Chondrocyte (in vitro differentiated cells): ENCODE results near the gene MAGEF1. TPM values are rescaled to one million over a fixed set of nuclear protein-coding genes. Genes with fewer than 3 reads are reported as not detected.

Experiments
- DNase-seq: peaks from one replicate; pipeline ENCODE4 v3.0.0; 2021; ENCODE audit warnings: mixed read lengths, low spot score
- H3K27ac Mint-ChIP-seq: one replicate; pipeline ENCODE4 v1.8.0; 2021; ENCODE audit warnings: mild to moderate bottlenecking, moderate library complexity, mixed read lengths; ENCODE audit not compliant: unreplicated experiment
- H3K27me3 Mint-ChIP-seq: 2 replicates; pipeline ENCODE4 v1.8.0; 2021; ENCODE audit warnings: low read depth, mixed read lengths
- H3K36me3 Mint-ChIP-seq: 2 replicates; pipeline ENCODE4 v1.8.0; 2021; ENCODE audit warnings: low read depth, mixed read lengths
- H3K4me1 Mint-ChIP-seq: 2 replicates; pipeline ENCODE4 v1.8.0; 2021; ENCODE audit warnings: low read depth, mild to moderate bottlenecking, mixed read lengths
- H3K4me3 Mint-ChIP-seq: one replicate; pipeline ENCODE4 v1.8.0; 2021; ENCODE audit warnings: mild to moderate bottlenecking, moderate library complexity, mixed read lengths; ENCODE audit not compliant: unreplicated experiment
- H3K9me3 Mint-ChIP-seq: 2 replicates; pipeline ENCODE4 v1.8.0; 2021; ENCODE audit warnings: low read depth, mixed read lengths
- CTCF ChIP-seq: fragments of 200-600 bp; sonication (generic); IDR thresholded peaks from 2 replicates; pipeline ENCODE4 v1.5.0; 2021; ENCODE audit warnings: antibody characterized with exemption, mild to moderate bottlenecking, moderate library complexity
- total RNA-seq: library from RNA; stranded (reverse); gene quantifications from 3 replicates; pipeline ENCODE4 v1.2.1, GENCODE V29; 2021

MAGEF1 gene
- total RNA-seq, 1 donor from 2014 or later, result 37.8 TPM

- Mint-ChIP-seq H3K27me3 (peaks cover 10% of the 10 kb centered on the region), H3K9me3 (no peaks in the 10 kb centered on the region), H3K4me1 (peaks cover 39% of the 10 kb centered on the region), H3K27ac (no peak overlapping the region), H3K36me3 (no peaks in the 10 kb centered on the region), H3K4me3 (no peak overlapping the region)
- TF ChIP-seq CTCF, result no peak
- DNase-seq, result no peak
Measured at GRCh38 chr3:184662187-184662586, 49.7 kb downstream of the MAGEF1 start.

GRCh38 chr3:184660931-184661330 is 50.9 kb downstream of the MAGEF1 start:
- Mint-ChIP-seq H3K27me3 (no peaks in the 10 kb centered on the region), H3K4me1 (peaks cover 47% of the 10 kb centered on the region), H3K4me3 (no peak overlapping the region), H3K36me3 (no peaks in the 10 kb centered on the region), H3K9me3 (no peaks in the 10 kb centered on the region), H3K27ac (no peak overlapping the region)
- DNase-seq, result no peak
- no peak for TF ChIP-seq CTCF

Other genes with a start within 250 kb of the MAGEF1 start
- gene EPHB3, start 150.3 kb downstream of the MAGEF1 start, total RNA-seq, result 7.2 to 11.6 TPM (median 7.5 TPM) in 3 replicates
- gene VPS8, start 100.1 kb upstream of the MAGEF1 start, total RNA-seq, result 53.6 to 55.5 TPM (median 53.7 TPM) in 3 replicates